OCI-LY1 (cell line): ENCODE data around the gene TIAL1.

Source experiments
- CTCF ChIP-seq: fragments of 200-600 bp; sonication (generic), shearing (Covaris generic); IDR thresholded peaks from 2 replicates; pipeline ENCODE4 v1.5.1; 2017; ENCODE audit warnings: mild to moderate bottlenecking, antibody characterized with exemption, low read length, moderate library complexity, mixed read lengths
- EZH2 ChIP-seq: fragments of 200-600 bp; sonication (generic), shearing (Covaris generic); IDR thresholded peaks from 2 replicates; pipeline ENCODE4 v1.8.0; 2017; ENCODE audit warnings: borderline replicate concordance, mixed run types, mild to moderate bottlenecking, antibody characterized with exemption, low read length, moderate library complexity, mixed read lengths

GRCh38 chr10:119613741-119614140, 17.0 kb upstream of the TIAL1 start:
- TF ChIP-seq CTCF (no peak), EZH2 (no peak)
